Pulmonary artery endothelial cell (primary cell): Measurements from ENCODE around the gene DPP9. TPM values are rescaled to one million over a fixed set of nuclear protein-coding genes. Genes with fewer than 3 reads are reported as not detected.
A peak's percentile ranks its signal among the peaks of the same experiment; 100 is the strongest.
"Not testable (repeated sequence)": the region's sequence is repeated elsewhere in the genome, so short reads cannot be mapped to it uniquely, and the experiment has no call there.

Experiments
- DNase-seq: peaks from one replicate; pipeline ENCODE4 v3.0.0-alpha.2; 2011; ENCODE audit warnings: low read depth, low spot score
- total RNA-seq: library from RNA; depleted of rRNA; stranded (reverse); fragments of >200 nt; gene quantifications from 2 replicates; pipeline ENCODE4 v1.2.3, GENCODE V29; 2014

Gene DPP9
- 24.5 and 48.0 TPM in 2 replicates for total RNA-seq

DNA sequence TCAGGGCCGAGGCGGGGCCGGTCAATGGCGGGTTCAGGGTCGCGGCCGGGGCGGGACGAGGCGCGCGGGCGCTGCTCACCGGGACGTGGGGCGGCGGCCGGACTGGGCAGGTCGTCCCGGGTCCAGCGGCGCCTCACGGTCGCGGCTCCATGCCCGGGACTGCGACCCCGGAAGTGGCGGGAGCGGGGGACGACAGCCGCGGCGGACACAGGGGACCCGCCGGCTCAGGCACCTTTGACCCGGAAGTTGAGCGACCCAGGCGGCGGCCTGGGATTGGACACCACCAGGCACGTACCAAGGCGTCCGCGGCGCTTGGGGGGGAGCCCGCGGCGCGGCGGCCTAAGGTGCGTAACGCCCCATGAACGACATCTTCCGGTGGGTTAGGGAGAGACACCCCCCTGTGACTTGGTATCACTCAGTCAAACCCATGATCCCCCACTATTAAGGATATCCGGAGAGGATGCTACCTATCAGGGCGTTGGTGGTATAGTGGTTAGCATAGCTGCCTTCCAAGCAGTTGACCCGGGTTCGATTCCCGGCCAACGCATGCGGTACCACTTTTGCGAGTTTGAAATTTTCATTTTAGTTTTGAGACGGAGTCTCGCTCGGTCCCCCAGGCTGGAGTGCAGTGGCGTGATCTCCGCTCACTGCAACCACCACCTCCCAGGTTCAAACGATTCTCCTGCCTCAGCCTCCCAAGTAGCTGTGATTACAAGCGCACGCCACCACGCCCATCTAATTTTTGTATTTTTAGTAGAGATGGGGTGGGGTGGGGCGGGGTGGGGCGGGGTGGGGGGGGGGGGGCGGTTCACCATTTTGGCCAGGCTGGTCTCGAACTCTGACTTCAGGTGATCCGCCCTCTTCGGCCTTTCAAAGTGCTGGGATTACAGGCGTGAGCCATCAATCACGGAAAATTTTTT is at the start of gene DPP9:
Gene DPP9, minus strand, starts transcription at position 248 of the 920 bp plus-strand sequence. CDS start 3,936 bp downstream, outside the sequence.
- peak; percentile 95 for DNase-seq

DNA sequence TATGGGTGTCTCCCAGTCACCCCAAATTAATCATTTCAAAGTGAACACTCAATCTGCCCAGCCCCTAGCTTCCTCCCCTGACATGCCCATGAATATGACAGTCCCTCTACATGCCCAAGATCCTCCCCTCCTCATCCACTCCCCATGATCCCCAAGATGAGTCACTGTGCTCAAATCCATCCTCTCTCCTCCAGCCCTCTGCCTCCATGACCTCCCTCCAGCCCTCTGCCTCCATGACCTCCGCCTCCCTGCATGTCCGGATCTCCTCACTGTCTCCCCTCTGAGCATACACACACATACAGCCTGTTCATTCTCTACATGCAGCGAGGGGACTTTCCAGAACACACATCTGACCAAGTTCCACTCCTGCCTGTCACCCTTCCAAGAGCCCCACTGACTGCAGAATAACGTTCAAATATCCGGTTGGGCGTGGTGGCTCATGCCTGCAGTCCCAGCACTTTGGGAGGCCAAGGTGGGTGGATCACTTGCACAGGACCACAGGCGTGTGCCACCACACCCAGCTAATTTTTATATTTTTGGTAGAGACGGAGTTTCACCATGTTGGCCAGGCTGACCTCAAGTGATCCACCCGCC is 49.5 kb upstream of the DPP9 start:
- DNase-seq, result no peak

DNA sequence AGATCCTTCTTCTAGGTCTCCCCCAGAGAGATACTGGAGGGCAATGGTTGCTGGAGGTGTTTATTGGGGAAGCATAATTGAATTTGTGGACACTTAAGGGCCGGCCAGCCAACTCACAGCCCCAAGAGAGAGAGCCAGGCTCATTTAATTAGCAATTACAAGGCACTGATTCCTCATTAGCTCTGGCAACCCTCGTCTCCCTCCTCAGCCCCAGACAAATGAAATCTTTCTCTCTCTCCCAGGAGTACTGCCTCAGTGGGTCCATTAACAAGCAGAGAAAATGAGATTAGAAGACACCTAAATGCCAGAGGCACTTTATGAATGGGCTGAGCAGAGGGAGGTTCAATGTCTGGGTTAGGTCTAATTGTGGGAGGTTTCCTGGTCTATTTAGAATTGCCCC is 48.9 kb upstream of the DPP9 start:
- no peak for DNase-seq

DNA sequence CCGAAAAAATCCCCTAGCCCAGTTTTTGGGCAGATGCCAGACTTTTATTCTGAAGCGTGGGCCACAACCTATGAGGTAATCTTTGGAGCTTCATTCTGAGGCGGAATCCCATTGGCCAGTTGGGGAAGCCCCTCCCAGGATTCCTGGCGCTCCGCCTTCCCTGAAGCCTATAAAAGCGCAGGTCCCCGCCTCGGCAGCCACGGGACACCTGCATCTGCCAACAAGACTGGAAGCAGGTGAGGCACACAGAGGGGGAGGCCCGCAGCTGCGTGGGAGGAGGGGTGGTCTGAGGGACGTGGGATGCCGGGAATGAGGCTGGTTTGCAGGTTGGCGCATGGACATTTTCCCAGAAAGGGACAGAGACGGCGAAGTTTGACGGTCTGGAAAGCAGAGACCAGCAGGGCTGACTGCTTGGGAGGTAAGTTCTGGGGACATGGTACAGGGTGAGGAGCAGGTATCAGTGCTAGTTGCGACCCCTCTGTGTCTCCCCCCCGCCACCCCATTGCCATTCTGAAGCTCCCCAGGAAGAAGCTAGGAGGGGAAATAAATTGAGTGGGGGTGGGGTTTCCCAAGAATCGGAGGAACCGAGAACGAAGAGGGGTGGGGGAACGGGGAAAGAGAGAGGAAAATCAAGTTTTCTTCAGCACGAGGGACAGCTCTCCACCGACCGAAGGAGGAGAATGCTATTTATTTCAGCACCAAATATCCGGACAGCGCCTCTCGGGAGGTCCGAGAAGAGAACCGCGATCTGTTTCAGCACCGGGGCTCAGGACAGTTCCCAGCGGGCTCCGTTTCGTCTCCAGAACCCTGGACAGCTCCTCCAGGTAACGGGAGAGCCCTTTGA is 45.5 kb upstream of the DPP9 start:
- peak; percentile 35 for DNase-seq

DNA sequence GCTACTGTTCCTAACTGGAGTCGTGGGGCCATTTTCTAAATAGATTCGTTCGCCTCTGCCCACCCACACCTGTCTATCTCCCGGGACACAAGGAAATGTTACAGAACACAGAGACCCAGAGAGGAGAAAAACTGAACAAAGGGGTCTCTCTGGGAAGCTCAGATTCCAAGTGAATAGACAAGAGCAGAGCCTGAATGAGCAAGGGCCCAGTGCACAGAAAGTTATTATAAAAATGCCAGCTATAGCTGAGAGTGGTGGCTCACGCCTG is 40.7 kb upstream of the DPP9 start:
- DNase-seq, result no peak

DNA sequence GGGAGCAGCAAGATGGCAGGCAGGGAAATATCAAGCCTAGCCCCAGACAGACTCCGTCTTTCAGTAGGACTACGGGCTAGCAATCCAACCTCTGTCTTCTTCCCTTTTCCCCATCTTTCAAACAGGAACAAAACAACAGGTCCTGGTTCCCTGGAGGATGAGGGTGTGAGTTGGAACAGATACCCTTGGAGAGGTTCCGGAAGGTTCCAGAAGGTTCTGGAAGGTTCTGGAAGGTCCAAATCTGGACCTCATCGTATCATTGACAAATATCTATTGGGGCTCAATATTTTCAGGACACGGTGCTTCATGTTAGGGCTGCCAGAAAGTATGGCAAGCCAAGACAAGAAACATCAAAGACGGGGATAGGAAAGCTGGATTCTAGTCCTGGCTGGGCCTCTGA is 39.4 kb upstream of the DPP9 start:
- no peak for DNase-seq

DNA sequence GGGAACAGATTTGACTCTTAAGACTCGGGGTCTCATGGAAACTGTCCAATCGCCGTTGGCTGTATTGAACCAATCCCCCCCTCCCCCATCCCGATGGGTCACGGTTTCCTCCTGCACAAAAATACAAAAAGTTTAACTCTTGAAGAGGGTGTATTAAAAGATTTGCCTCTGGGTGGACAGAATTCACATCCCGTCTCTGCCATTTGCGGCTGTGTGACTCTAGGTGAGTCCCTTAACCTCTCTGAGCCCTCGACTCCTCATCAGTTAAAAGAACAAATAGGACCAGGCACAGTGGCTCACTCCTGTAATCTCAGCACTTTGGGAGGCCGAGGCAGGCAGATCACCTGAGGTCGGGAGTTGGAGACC is 36.6 kb upstream of the DPP9 start:
- DNase-seq, result no peak

DNA sequence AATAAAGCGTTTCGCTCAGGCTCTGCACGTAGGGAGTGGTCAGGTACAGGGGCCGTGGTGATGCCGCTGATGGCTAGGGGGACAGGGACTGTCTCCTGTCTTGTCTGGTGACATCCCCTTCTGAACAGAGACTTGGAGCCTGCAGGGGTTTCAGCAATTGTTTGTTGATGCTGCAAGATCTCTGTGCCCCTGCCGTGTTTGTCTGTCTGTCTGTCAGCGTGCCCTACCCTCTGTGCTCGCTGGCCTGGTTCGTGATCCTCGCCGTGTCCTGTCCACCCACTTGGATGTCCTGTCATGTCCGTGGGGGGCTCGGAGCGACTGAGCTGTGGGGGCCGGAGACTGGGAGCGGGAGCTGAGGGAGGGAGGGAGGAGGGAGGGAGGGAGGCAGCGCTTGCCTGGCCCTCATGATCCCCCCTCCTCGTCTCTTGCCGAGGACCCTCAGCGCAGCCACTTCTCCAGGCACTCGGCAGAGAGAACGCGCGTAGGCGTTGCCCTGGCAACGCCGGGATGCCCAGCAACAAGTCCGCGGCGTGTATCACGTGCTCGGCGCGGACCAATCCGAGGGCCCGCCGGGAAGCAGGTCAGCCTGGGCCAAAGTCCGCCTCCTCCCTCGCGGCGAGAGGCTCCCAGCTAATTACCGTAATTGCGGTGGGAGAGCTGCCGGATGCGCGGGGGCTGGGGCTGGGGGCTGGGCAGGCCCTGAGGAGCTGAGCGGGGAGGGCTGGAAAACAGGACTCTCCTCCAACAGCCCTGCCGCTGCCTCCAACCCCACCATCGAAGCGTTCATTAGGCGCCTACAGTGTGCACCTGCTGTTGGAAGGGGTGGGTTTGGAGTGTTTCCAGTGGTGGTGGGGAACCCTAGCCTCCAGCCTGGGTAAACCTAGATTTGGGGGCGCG is 36.0 kb upstream of the DPP9 start:
- DNase-seq, result peak; percentile 48

DNA sequence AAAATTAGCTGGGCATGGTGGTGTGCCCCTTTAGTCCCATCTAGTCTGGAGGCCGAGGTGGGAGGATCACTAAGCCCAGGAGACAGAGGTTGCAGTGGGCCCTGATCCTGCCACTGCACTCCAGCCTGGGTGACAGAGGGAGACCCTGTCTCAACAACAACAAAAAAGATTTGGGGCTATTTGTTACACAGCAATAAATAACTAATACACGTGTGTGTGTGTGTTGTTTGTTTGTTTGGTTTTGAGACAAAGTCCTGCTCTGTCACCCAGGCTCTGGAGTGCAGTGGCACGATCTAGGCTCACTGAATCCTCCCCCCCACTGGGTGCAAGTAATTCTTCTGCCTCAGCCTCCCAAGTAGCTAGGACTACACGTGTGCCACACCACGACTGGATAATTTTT is 35.0 kb upstream of the DPP9 start:
- no peak for DNase-seq

DNA sequence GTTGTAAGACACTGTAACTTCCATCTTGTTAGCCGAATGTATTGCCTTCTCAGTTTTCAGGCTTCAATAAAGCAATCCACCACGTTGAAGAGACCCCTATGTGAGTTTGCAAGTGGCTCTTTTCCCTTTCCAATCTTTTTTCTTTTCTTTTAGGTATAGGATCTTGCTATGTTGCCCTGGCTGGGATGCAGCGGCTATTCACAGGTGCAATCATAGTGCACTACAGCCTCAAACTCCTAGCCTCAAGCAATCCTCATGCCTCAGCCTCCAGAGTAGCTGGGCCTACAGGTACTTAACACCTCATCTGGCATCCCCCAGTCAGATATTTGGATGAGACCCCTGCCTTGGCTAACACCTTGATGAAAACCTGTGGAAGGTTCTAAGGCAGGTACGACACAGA is 34.4 kb upstream of the DPP9 start:
- no peak for DNase-seq

DNA sequence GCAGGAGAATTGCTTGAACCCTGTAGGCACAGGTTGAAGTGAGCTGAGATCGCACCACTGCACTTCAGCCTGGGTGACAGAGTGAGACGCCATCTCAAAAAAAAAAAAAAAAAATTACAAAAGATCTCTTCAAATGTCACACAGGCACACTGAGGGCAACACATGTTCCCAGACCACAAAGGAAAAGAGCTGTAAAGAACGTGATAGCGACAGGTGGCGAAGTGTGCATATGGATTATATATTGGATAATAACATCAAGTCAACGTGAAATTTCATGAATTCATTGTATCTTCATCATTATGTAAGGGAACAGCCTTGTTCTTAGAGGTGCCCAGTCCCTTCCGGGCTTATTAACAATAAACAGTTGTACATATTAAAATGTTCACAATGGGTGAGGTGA is 31.8 kb upstream of the DPP9 start:
- no peak for DNase-seq

DNA sequence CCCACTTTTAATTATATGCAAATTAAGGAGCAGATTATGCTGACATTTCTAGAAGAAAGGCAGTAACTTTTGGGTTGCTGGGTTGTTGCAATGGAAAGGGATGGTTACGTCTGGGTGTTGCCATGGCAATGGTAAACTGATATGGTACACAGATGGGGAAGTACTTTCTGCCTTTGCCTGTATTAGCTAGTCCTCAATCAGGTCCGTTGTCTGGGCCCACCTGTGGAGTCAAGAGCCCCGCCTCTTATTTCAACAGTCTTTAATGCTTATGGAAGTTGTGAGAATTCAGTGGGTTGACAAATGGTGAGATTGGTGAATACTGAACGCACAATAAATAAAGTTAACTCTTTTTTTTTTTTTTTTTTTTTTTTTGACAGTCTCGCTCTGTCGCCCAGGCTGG is 30.6 kb upstream of the DPP9 start:
- no peak for DNase-seq

DNA sequence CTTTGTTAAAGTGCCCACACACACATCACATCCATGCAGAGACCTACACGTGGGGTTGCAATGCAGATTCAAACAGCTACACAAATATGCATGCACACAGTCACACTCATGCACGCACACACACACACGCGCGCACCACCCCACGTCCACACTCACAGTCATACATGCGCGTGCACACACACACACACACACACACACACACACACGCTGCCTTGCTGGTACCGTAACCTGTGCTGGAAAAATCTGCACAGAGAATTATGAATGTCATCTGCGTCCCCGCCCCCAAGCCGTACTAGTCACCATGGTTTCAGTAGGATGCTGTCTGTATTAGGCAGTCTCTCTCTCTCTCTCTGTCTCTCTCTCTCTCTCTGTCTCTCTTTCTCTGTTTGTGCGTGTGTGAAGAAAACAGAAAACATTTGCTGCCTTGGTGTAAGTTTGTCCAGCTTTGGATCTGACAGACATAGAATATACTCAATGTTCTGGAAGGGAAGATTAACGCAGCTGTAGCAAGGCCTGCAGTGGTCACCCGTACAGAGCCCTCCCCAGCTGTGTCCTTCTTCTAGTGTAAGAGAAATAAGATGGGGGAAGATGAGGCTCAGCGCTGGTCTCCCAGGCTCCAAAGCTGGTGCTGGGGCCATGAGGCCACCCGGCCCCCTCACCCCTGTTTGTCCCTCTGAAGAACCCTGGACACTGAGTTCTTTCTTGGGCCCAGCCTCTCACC is 26.4 kb upstream of the DPP9 start:
- DNase-seq, result no peak

DNA sequence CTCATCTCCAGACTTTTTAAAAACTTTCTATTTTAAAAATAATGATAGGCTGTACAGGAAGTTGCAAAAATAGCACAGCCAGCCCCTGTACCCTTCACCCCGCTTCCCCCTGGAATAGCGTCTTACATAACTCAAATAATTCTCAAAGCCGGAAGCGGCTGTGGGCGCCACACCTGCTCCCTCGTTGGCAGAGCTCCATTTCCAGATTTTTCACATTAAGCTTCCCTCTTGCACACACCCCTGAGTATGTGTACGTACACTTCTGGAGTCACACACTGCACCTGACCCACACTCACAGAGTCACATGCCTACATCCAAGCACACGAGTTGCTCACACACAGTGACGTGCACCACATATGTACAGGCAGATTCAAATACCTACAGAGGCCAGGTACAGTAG is 24.9 kb upstream of the DPP9 start:
- no peak for DNase-seq

DNA sequence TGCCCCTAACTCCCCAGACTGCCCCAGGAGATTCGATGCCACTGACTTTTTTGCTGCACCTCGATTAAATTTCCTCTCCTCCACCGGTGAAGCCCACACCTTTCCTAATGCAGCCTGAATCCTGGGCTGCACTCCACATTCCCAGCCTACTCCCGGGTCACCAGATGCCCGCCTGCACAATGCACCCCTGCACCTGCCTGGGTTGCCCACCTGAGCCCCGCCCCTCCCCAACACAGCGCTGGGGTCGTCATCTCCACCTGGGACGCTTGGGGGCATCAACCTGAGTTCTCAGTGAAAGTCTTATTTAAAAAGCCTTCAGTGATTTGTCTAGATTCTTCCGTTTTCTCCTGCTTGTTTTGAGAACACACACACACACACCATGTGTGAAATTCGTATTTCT is 24.5 kb upstream of the DPP9 start:
- DNase-seq, result no peak

DNA sequence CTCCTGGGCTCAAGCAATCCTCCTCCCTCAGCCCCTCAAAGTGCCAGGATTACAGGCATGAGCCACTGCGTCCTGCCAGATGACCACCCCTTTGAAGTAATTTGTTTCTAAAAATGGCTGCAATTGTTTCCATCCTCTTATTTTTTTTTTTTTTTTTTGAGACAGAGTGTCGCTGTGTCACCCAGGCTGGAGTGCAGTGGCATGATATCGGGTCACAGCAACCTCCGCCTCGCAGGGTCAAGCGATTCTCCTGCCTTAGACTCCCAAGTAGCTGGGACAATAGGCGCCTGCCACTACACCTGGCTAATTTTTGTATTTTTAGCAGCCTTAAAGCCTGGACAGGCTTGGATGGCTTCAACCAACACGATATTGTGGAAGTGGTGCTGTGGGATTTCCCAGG is 22.3 kb upstream of the DPP9 start:
- no peak for DNase-seq

DNA sequence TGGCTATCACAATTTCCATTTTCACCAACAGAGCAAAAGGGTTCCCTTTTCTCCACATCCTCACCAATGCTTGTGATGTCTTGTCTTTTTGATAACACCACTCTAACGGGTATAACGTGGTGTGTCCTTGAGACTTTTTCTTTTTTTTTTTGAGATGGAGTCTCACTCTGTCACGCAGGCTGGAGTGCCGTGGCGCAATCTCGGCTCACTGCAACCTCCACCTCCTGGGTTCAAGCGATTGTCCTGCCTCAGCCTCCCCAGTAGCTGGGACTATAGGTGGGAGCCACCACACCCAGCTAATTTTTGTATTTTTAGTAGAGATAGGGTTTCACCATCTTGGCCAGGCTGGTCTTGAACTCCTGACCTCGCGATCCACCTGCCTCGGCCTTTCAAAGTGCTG is 21.5 kb upstream of the DPP9 start:
- DNase-seq, result not testable (repeated sequence)

DNA sequence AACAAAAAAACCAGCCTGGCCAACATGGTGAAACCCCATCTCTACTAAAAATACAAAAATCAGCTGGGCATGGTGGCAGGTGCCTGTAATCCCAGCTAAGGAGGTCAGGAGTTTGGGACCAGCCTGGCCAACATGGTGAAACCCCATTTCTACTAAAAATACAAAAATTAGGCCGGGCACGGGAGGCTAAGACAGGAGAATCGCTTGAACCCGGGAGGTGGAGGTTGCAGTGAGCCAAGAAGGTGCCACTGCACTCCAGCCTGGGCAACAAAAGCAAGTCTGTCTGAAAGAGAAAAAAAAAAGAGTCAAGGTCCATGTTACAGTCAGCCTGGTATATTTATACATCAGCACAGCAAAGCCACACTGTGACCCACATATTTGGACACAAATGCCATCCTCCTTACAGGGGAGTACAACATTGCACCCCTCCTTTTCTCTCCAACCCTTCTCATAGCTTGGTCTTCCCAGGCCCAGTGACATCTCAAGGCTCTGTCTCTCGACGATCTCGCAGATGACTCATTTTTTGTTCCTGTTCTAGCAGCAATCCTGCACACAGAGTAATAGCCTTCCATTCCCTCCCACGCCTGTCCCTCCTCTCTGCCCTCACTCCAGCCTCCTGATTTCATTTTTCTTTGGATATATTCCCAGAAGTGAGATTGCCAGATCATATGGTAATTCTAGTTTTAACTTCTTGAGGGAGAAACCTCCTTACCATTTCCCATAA is 21.0 kb upstream of the DPP9 start:
- DNase-seq, result no peak

DNA sequence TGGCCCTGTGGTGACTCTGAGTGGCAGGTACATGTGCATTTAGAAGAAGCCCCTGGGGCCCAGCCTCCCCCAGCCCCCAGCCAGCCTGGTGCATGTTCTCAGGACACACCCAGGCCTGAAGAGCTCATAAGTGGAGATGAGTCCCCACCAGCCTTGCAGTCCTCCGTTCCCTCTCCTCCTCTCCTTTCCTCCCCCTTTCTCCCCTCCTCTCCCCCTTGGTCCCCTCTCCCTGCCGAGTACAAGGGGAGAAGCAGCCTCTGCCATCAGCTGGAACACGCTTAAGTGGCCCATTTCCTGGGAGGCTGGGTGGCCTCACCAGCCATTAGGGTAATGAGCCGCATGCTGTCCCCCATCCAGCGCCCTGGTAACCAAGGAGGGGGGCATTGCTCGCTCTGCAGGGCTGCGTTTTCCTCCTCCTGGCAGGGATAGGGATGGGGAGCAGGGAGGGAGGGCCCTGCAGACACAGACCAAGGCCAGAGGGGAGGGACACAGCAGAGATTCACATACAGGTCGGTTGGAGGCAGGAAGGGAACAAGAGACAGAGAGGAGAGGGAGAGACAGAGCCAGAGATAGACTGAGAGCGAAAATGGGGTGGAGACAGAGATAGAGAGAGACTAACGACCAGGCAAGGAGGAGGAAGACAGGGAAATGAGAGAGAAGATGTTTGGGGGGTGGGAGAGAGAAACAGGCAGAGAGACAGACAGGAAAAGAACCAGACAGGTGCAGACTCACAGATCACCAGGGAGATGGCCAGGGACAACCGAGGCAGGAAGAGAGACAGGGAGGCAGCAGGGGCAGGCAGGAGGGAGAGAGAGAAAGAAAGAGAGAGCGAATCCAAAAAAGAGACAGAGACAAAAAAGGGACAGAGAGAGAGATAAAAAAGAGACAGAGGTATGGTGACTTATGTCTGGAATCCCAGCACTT is 19.3 kb upstream of the DPP9 start:
- DNase-seq, result no peak
